CD4-positive, alpha-beta T cell treated with Interferon alpha-2 for 1 hour (primary cell): ENCODE data around the gene C11orf42.

Experiments
- DNase-seq, 2 donors: peaks; one replicate each; pipeline ENCODE4 v3.0.0-alpha.2; 2020 to 2022

C11orf42 gene, protein sequence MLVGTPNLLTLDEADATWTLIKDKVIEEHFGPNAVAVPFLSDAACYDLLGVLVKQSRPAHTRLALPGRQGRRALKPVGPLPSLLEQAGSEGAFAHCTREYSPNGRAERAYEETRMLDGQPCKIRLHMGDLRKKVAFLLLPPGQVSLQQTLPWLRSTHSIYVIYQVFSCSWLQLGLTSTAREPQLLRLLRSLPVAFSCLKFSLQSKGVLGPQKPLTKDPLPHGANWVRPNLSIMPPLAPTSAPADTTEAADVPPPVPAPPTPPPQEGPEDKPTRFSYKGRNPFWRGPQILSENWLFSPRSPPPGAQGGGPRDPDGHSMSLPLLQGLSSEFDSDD

DNA sequence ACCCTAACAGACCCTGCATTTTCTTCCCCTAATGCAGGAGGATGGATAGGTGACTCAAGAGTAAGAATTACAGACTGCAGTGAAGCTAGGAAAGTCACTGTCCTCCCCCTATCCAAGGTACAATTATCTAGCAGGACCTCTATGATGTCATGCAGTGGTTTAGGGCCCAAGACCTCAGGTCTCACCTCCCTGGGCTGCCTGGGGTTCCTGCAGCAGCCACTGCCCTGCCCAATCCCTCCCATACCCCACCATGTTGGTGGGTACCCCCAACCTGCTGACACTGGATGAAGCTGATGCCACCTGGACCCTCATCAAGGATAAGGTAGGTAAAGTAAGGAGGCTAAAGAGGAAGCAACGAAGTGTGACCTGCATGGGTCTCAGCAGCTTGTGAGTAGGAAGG lies at the start of gene C11orf42:
C11orf42 (plus strand) TSS at position 192 of the 400 bp plus-strand sequence; CDS start at position 251, 59 bp downstream.
- no peak for DNase-seq

DNA sequence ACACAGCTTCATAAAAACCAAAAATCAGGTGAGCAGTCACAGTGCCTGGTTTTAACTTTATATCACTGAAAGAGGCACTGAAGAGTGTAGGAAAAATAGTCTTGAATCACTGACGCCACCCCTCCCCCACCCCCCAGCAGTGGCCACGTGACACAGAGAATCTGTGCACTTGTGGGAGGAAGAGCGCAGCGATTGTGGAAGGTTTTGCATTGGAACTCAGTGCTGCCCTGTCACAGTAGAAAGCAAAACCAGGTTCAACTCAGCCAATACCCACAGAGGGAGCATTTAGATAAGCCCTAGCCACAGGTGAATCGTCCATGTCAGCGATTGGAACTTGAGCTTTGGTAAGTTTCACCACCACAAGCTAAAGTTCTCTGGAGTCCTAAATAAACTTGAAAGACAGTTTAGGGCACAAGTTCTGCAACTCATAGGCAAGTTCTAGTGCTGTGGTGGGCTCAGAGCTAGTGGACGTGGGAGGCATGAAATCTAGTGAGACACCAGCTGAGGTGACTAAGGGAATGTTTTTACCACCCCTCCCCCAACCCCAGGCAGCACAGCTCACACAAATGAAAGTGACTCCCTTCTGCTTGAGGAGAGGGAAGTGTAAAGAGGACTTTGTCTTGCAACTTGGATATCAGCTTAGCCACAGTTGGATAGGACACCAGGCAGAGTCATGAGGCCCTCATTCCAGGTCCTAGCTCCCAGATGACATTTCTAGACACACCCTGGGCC lies 48.6 kb upstream of the C11orf42 start:
- no peak for DNase-seq

DNA sequence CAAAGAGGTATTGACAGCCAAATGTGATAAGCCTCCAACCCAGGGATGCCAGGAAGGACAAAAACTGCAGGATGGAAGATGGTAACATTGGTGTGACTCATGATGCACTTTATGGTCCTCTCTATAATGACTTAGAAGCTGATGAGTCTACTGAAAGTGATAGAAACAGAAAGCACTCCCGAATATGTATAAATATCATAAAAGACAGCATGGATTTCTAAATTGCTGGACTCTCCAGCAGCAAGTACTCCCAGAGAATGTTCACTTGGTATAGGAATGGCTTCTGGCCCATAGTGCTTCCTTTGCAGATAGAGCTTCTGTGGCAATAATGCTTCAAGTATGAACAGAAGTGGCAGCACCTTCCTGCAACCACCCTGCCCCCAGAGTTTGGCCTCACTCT lies 35.1 kb upstream of the C11orf42 start, which contains the start of gene OR52B2:
OR52B2 (minus strand) TSS at position 101 of the 400 bp plus-strand sequence; CDS start at position 101, 0 bp downstream.
- no peak for DNase-seq

DNA sequence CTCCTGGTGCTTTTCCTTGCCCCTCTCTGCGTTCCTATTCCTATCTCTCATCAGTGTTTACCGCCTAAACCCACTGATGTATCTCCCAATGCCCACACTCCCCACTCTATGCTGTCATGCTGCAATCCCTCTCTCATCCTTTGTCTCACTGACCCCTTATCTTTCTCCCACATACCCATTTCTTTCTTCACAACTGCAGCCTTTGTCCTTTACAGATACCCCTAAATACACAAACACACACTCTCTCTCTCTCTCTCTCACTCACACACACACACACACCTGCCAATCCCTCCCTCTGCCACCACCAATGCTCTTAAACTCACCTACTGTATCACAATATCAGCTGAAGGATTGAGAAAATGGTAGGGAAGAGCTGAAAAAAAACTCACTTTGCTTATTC lies 29.9 kb upstream of the C11orf42 start:
- no peak for DNase-seq

DNA sequence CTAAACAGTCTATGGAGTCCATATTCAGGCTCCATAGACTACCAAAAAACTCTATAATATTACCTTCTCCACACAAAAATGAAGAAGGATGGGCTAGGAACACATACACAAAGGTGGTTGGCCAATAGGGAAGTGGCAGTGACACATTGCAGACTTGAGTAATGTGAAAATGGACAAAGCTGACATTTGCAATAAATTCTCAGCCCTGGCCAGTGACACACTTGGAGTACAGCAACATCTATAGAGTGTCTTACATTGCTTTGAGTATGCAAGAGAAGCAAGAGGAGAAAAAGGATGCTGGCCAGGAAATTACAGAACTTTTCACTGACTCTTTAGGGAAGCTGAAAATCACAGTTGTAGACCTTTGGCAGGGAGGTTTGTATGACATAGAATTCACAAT lies 13.6 kb upstream of the C11orf42 start:
- peak in 1 of 2 donors; percentile 24 for DNase-seq

DNA sequence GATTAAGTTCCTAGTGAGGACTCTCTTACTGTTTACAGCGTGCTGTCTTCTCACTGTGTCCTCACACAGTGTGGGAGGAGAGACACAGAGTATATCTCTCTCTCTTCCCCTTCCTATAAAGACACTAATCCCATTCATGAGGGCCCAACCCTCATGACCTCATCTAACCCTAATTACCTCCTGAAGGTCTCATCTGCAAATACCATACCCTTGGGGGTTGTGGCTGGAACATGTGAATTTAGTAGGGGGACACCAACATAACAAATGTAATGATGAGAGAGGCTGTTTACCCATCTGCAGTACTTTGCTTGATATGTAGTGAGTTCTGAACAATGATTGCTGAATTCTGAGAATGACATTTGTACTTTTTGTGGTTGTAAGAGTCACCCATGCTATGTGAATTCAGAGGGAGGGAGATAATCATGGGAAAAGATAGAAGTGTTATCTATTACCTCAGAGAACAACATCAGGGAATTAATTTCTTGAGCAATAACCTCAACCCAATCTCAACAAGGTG lies 11.2 kb upstream of the C11orf42 start:
- DNase-seq, result no peak

DNA sequence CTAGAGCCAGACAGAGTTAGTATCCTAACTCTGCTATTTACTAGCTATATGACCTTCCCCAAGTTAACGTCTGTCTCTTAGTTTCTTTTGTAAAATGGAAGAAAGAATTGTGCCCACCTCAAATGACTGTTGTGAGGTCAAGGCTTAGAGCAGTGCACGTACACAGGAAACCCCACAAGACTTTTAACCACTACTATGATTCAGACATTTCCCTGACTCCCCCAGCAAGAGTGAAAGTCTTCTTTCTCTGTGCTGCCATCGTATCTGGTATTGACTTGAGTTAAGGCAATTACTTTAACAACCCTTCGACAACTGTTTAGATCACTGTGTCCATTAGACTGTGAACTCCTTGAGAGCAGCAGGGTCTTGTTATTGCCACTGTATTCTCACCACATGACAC lies 9.0 kb upstream of the C11orf42 start:
- peak in 1 of 2 donors; percentile 13 for DNase-seq

DNA sequence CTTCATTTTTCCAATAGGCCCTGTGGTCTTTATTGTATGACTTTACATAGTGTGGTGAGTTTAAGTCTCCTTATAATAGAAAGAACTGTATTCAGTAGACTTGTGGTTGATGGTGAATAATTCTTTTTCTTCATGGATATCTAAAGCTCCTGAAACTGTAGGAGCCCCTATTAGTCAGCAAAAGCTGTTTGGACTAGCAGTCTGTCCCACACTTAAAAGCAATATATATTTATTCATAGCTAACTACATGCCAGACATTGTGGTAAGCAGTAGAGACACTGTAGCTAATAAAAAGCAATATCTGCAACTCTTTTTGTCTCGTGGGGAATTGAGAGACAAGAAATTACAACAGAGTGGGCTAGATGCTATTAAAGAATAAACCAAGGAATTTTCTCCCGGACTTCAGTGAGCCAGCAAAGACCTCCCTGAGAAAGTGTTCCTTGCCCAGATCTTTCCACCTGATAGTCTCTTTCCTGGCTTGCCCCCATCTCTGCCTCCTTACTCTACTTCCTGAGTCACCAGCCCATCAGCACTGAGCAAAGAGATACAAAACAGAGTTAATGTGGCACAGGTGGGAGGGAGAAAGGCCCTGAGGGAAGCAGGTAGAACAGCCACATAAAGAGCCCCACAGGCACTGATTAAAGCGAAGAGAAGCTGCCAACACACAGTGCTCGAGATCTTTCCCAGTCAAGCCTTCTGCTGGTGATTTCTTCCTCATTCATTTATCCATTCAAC lies 7.7 kb upstream of the C11orf42 start:
- no peak for DNase-seq

DNA sequence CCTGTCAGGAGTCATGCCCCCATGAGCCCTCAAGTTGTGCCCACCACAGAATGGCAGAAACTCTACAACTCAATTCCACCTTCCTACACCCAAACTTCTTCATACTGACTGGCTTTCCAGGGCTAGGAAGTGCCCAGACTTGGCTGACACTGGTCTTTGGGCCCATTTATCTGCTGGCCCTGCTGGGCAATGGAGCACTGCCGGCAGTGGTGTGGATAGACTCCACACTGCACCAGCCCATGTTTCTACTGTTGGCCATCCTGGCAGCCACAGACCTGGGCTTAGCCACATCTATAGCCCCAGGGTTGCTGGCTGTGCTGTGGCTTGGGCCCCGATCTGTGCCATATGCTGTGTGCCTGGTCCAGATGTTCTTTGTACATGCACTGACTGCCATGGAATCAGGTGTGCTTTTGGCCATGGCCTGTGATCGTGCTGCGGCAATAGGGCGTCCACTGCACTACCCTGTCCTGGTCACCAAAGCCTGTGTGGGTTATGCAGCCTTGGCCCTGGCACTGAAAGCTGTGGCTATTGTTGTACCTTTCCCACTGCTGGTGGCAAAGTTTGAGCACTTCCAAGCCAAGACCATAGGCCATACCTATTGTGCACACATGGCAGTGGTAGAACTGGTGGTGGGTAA lies 6.1 kb upstream of the C11orf42 start, which contains the start of gene OR52W1:
OR52W1 (plus strand) TSS at position 51 of the 637 bp plus-strand sequence; CDS start at position 51, 0 bp downstream.
- no peak for DNase-seq

DNA sequence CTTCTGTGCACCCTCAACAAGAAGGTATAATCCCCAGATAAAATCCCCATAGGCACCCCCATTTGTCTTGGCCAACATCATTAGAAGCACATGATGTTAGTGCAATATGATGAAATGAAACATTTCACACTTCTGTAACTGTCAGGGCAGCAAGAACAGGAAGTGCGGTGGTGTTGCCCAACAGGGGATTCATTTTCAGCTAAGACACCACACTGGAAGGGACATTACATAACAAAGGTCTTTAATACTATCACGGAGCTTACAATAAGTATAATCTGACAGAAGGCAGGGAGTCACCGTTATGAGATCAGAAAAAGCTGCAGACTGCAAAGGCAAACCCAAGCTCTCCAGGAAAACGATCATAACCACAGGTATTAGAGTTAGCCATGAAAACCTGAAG lies 4.4 kb upstream of the C11orf42 start:
- peak; percentile 52 to 76 for DNase-seq

DNA sequence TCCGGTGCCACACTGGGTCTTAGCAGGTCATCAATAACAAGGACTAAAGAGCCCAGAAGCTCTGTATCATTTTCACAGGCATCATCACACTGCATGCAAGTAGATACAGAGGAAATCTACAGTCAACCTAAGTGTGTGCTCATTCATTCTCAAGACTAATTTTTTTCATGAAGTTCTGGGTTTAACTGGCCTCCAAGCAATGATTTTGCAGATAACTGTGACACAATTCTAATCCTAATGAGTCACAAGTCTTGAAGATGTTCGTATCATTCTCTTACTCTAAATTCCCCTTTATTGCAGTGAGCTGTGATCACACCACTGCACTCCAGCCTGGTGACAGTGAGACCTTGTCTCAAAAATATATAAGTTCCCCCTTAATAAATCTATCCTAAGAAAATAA lies 3.9 kb upstream of the C11orf42 start:
- peak in 1 of 2 donors; percentile 10 for DNase-seq

DNA sequence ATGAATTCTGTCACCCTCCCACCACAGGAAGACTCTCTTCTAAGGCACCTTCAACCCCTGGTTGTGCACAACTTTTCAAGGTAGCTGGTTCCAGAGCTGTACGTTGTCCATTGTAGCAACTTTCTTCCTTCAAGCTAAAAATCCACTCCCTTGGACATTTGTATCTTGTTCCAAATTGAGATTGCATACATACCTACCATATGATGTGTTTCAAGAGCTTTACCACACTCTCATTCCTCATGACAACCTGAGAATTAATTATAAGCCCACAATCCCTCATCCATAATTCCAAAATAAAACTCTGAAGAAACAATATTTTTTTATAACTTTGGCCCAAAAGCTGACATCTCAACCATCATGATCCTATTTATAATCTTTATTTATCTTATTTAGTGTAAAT lies 3.3 kb upstream of the C11orf42 start:
- no peak for DNase-seq

DNA sequence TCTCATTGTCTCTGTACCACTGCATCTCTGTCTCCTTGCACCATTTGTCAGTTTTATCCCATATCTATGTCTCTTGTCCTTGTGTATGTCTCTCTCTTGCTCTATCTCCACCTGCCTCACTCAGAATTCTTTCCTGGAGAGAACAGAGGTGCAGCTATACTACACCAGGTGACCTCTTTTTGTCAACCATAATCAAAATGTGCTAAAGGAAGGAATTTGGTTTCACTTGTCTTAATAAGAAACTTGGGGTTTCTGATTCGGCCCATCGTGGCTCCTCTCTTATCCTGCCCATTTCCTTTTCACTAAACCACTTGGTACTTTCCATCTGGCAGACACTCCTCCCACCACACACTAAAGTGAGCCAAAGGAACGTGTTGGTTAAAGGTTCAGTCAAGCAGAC lies 2.0 kb upstream of the C11orf42 start:
- DNase-seq, result peak in 1 of 2 donors; percentile 47

DNA sequence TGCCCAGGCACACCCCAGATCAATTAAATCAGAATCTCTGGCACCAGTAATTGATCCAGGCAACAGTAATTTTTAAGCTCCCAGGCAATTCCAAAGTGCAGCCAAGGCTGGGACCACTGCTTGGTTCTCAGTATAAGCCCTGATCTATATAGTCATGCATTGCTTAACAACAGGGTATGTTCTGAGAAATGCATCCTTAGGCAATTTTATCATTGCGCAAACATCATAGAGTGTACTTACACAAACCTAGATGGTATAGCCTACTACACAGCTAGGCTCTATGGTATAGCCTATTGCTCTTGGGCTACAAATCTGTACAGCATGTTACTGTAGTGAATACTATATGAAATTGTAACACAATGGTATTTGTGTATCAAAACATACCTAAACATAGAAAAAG lies 651 bp upstream of the C11orf42 start:
- no peak for DNase-seq

DNA sequence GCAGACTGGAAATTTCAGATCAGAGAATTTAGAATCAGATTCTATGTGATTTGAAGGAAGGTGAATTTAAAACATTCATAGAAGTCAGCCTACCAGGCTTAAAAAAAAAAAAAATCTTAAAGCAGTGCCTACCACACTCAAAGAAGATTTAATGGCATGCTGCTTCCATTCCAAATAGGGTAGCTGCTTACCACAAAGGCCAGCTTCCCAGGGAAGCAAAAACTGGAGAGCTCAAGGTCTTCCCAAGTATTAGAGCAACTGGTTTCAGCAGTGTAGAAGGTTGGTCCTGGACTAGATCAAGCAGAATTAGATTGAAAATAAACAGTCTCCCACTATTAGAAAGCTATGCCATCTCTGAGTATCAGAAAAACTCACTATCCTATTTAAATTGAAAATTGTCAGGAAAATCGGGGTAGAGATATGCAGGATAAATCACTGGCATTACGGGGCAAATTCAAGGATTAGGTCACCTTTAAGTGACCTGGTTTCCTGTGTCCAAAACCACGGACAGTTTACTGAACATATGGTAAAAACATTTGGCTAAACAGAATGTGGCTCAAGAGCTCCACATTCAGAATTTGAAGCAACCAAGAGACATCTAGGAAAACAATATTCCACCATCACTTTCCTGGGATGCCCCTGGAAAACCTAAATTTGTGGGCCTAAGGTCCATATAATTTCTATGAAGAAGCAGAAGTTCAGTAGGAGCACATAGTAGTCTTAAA lies 1.3 kb downstream of the C11orf42 start:
- no peak for DNase-seq

DNA sequence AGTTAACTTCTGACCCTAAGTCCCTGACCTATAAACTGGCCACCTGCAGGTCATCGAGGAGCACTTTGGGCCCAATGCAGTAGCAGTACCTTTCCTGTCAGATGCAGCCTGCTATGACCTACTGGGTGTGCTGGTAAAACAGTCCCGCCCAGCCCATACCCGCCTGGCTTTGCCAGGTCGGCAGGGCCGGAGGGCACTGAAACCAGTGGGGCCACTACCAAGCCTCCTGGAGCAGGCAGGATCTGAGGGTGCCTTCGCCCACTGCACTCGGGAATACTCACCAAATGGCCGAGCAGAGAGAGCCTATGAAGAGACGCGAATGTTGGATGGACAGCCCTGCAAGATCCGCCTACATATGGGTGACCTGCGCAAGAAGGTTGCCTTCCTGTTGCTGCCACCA lies 4.4 kb downstream of the C11orf42 start:
- DNase-seq, result no peak

DNA sequence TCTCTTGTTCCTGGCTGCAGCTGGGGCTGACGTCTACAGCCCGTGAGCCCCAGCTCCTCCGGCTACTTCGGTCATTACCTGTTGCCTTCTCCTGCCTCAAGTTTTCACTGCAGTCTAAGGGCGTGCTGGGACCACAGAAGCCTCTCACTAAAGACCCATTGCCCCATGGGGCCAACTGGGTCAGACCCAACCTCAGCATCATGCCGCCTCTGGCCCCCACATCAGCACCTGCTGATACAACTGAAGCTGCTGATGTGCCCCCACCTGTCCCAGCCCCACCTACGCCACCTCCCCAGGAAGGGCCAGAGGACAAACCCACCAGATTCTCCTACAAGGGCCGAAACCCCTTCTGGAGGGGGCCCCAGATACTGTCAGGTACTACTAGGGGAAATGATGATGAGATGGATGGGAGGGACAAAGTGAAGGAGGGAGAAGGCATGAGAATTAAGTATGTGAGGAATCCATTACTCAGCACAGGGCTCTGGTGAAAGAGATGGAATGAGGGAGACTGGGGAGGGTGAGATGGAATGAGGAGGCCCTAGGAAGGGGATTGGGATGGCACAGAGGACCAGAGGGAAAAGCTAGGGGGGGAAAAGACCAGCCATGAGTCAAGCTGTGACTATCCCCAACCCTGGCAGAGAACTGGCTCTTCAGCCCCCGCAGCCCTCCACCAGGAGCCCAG lies 5.1 kb downstream of the C11orf42 start:
- no peak for DNase-seq

DNA sequence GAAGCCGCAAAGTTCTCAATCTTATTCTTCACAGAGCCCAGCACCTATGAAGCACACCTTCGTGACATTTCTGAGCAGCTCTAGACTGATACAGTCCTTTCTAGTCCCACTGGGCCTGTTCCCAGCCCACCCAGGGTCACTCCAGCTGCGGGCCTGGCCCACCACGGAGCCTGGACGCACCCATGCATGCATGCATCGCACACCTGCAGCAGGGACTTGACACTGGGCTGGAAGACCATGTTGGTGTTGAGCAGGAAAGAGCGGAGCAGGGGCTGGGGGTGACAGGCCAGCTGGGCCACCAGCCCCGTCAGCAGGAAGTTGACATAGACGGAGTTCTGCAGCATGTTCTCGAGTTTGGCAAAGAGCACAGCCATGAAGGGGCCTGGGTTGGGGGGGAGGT lies 9.2 kb downstream of the C11orf42 start:
- no peak for DNase-seq

DNA sequence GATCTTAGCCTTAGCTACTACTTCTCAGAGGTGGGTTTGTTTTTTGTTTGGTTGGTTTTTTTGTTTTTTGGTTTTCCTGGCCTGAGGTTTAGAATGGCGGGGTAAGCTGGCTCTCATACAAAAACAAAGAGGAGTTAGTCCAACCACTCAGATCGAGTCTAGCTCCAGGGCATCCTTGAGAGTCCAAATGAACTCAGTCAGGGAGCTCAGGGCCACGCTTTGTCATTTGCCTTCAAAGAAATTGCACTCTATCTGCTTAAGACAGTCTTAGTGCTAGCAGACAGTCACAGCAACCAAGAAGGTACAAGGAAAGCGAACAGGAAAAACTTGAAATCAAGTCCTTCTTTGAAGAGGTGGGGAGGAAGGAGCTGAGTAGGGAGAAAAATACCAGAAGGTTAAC lies 11.1 kb downstream of the C11orf42 start:
- DNase-seq, result no peak

DNA sequence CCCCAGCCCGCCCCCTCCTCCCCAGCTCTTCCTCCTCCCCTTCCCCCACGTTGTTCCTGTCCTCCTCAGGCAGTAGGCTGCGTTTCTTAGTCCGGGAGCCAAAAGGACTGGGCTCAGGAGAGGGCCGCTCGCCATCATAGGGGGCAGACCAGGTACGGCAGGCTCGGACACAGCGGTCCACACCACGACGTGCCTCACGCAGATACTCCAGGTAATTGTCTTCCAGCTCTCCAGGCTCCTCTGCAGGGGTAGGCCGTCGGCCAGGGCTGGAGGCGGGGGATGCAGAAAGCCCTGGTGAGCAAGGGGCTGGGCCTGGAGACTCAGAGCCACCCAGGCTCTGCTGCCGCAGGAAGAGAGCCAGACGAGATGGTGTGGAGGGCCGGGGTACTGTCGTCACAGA lies 12.4 kb downstream of the C11orf42 start:
- no peak for DNase-seq

DNA sequence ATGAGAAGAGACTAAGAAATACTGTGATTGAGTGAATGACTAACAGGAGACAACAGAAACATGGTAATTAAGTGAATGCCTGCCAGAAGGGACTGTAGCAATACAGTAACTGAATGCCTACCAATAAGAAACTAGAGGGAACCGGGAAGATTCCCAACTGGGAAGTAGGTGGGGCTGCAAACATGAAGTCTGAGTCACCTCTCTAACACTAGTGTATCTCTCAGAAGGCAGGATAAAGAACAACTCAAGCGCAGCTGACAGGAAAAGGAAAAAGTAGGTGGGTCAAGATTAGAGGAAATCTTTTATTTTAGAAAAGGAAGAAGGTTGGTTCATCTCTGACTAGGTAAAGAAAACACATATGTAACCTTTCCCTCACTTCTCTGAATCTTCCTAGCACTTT lies 14.0 kb downstream of the C11orf42 start:
- no peak for DNase-seq
